GM21381 (cell line): Measurements from ENCODE around the gene TMPRSS9.
"Not testable (repeated sequence)": the region's sequence is repeated elsewhere in the genome, so short reads cannot be mapped to it uniquely, and the experiment has no call there.

Experiments used
- ATAC-seq: cut with Tn5 transposase; IDR thresholded peaks from one replicate; pipeline ENCODE4 v1.9.1; 2021; ENCODE audit warnings: mild to moderate bottlenecking, moderate library complexity; ENCODE audit not compliant: unreplicated experiment

Gene TMPRSS9

DNA sequence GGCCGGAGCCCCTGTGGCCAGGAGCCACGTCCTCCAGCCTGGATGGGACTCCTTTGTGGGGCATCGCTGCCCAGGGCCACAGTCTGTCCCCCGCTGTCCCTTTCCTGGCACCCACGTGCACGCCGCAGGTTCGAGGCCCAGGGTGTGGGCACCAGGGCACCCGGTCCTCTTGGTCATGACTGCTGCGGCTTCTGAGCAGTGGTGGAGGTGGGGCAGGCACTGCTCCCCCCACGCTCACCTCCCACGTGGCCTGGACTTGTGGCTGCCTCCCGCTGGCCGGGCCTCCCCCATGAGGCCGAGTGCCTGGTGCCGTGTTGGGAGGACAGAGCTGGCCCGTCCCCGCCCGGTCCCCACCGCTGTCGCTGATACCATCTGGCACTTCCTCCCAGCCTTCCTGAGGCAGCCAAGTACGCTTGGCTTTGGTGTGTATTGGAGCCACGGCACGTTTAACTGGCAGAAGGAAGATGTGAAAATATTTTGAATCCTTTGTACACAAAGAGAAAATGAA is 18.8 kb upstream of the TMPRSS9 start:
- ATAC-seq: no peak

DNA sequence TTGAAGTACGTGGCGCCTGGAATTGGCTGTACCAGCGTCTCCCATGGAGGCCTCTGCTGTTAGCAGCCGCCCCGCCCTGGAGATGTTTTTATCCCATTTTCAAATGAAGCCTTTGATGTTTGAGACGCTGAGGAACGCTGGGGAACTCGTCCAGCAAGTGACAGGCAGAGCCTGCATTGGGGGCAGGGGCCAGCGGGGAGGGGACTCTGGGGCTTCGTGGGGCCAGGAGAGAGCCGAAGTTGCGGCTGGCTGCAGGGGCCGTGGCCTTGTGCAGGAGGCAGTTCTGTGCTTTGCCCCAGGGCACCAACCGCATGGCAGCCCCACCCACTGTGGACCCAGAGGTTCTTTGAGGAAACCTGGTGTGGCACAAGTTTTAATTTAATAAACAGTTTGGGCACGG is 18.1 kb upstream of the TMPRSS9 start:
- no peak for ATAC-seq

DNA sequence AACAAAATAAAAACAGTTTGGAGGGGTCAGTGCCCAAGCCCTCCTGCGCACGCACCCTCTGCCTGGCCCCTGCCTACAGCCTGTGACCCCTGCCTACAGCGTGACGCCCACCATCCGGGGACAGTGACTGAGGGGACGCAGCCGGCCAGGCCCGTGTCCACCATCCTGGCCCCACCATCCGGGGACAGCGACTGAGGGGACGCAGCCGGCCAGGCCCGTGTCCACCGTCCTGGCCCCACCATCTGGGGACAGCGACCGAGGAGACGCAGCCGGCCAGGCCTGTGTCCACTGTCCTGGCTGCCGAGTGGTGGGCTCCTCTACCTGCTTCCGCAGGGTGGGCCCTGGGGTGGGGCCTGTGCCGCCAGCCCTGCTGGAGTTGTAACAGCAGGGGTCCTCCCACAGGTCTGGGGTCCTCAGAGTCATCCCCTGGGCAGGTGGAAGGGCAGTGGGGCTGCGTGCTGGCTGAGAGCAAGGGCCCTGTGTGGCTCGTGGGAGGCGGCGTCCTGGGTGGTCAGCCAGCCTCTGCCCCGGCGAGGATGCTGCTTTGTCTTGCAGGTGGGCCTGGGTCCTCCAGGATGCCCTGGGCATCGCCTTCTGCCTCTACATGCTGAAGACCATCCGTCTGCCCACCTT is 17.3 kb upstream of the TMPRSS9 start:
- no peak for ATAC-seq

DNA sequence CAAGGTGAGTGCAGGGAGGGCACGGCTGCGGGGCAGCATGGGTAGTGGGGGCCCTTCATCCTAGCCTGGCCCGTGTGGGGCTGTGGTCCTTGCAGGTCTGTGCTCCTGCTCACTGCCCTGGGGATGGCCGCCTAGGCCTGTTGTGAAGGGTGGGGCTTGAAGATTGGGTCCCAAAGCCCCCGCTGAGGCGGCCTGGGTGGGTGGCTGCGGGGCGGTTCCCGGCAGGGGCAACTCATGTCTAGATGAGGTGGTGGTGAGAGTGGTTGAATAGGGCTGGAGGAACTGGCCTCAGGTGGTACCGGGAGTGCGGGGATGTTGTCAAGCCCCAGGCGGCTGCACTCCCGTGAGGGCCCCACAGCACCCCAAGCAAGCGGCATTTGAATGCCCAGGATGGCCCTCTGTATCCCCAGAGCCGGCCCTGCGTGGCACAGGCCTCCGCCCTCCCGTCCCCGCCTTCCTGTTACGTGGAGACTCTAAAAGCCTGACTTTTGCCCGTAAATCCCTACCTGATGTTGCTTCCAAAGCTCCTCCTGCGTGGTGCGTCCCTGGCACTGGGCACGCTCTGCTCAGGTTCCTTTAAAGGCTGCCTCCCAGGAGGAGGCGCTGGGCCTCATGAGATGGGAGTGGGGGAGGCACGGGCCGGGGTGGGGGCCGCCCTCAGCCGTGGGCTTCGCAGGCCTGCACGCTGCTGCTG is 16.6 kb upstream of the TMPRSS9 start:
- no peak for ATAC-seq

DNA sequence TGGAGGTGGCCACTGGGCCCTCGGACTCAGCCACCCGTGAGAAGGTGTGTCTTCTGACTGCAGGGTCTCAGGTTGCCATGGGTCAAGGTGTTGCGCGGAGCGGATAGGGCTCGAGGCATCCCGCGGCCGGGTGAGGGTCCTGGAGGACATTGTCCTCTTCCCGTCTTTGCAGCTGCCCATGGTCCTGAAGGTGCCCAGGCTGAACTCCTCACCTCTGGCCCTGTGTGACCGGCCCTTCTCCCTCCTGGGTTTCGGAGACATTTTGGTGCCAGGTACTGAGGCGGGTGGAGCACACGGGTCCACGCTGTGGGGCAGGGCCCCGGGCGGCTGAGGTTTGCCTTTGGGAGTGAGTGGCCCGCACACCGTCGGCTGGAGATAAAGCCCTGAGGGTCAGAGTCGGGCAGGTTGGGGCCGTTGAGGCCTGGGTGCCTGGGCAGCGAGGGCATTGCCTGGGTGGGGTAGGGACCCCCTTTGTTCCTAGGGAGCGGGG is 15.6 kb upstream of the TMPRSS9 start:
- ATAC-seq: no peak

DNA sequence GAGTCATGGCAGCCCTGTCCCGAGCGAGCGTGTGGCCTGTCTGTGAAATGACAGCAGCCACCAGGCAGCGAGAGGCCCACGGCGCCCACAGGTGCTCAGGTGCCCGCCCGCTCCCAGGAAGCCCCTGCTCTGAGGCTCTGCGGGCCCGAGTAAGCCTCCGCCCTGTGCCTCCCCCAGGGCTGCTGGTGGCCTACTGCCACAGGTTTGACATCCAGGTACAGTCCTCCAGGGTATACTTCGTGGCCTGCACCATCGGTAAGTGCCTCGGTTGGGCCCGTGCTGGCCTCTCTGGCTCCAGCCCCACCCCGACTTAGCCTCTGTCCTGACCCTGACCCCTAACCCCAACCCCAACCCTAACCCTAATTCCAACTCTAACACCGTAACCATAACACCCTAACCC is 15.0 kb upstream of the TMPRSS9 start:
- ATAC-seq: no peak

DNA sequence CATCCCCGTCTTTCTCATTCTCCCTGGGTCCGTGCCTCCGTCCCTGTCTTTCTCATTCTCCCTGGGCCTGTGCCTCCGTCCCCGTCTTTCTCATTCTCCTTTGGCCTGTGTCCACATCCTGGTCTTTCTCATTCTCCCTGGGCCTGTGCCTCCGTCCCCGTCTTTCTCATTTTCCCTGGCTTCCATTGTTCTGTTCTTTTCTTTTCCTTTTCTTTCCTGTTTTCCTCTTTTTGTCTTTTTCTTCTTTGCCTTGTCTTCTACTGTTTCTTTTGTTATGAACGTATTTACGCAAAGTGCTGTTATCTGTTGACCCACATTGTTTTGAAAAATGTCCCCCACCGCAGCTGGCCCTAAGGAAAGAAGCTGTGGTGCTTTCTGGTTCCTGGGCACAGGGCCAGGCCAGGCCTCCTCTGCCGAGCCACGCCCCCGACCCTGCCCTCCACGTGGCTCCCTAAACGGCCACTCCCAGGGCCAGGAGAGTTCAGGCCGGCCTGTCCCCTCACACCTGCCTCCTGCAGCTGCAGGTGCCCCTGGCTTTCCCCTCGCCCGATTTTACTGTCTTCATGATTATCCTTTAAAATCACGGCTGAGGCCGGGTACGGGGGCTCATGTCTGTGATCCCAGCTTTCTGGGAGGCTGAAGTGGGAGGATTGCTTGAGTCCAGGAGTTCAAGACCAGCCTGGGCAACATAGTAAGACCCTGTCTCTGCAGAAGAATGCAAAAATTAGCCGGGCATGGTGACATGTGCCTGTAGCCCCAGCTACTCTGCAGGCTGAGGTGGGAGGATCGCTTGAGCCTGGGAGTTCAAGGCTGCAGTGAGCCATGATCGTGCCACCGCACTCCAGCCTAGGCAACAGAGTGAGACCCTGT is 14.0 kb upstream of the TMPRSS9 start:
- ATAC-seq: no peak

DNA sequence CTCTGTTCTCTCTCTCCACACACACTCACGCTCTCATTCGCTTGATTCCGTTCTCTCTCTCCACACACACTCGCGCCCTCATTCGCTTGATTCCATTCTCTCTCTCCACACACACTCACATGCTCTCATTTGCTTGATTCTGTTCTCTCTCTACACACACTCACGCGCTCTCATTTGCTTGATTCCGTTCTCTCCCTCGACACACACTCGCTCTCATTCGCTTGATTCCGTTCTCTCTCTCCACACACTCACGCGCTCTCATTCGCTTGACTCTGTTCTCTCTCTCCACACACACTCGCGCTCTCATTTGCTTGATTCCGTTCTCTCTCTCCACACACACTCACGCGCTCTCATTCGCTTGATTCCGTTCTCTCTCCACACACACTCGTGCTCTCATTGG is 10.2 kb upstream of the TMPRSS9 start:
- not testable (repeated sequence) for ATAC-seq

DNA sequence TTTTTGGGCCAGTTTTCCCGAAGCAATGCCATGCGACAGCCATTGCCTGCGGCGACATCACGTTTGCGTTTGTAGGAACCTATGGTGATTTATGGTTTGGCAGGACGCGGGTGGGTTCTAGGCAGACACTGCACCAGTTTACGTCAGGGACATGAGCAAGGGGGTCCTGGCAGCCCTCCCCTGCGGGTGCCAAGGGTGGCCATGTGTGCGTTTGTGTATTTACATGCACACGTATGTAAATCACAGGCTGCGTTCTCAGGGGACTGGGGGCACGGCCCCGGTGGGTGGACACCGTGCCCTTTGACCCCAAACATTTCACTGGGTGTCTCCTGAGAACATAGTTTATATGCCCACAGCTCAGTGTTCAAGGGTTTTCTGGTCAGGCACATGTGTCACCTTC is 9.4 kb upstream of the TMPRSS9 start:
- no peak for ATAC-seq

DNA sequence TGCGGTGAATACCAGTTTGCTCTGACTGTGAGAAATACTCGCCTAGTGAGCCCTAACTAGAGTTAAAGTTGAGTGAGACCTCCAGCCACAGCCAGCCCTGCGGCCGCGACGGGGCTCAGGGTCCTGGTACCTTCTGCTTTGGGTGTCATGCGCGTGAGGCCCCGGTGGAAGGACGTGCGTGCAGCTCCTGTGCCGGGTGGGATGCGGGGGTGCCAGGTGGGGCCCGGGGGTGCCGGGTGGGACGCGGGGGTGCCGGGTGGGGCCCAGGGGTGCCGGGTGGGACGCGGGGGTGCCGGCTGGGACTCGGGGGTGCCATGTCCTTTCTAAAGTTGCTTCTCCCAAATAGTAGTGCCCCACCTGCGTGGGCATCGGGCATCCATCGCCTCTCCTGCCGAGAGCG is 8.5 kb upstream of the TMPRSS9 start:
- ATAC-seq: no peak

DNA sequence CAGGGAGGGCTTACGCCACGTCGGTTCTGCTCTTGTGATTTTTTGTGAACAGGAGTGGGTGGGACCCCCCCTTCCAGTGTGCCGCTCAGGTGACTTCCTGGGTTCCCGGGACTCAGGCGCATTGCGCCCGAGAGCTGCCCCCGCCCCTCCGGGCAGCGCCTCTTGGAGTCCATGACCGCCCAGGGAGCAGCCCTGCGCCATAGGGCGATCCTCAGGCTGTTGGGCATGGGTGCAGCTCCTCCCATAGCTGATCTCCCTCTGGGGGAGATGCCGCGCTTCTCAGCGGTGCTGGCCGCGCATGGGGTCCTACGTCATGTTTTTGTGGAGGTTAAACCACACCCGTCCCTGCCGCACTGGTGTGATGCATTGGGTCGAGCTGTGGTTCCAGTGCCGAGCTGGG is 7.9 kb upstream of the TMPRSS9 start:
- ATAC-seq: no peak

DNA sequence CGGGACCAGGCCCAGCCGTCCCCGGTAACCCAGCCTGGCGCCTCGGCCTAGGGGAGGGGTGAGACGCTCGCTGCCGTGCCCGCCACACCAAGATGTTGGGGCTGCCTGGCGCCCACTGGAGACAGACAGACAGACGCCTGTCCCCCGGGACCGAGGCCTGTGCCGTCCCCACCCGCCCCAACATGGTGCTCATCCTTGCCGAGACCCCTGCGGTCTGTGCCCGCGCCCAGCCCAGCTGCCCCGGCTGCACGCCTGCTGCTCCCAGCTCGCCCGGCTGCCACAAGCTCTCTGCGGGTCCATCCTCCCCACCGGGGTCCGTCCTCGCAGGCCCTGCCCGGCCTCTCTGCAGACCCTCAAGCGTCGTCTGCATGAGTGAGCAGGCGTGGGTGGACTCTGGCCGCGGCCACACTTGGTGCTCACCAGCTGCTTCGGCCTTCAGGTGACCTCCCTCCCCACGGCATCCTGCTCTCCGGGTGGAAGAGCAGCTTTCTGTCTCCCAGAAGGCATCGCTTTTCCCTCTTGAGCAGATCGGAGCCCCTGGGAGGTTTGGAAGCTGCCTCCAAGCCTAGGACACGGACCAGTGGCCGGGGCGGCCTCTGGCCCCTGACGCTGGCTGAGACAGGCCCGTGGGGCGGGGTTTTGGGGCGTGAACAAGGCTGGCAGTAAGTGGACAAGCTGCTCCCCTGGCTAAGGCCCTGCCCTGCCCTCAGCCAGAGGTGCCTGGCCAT is 6.7 kb upstream of the TMPRSS9 start:
- ATAC-seq: no peak

DNA sequence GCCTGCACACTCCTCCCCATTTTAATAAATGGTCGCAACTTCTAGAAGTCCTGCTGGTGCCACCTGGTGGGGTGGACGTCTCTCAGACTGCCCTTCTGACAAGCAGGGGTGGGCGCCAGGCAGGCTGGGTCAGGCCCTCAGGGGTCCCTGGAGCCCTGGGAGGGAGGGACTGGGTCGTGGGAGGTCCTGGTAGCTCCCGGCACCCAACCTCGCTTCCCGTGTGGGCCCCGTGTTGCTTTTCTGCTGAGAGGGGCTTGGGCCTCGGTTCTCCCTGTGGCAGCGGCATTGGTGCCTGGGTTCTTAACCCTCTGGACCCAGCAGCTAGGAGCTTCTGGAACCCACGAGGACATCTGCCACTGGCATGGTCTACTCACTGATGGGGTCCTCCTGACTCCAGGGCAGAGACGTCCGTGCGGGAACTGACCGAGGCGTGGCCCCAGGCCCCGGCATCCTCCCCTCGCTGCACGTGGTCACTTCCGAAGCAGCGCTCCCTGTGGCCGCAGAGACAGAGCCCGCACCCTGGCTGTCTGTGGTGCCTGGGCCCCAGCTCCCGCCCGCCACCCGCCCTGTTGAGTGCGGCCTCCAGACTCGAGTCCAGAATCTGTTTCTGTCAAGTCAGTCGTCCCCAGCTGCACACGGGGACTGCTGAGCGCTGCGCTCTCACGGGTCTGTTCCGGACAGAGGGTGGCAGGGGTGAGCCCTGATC is 6.0 kb upstream of the TMPRSS9 start:
- no peak for ATAC-seq

DNA sequence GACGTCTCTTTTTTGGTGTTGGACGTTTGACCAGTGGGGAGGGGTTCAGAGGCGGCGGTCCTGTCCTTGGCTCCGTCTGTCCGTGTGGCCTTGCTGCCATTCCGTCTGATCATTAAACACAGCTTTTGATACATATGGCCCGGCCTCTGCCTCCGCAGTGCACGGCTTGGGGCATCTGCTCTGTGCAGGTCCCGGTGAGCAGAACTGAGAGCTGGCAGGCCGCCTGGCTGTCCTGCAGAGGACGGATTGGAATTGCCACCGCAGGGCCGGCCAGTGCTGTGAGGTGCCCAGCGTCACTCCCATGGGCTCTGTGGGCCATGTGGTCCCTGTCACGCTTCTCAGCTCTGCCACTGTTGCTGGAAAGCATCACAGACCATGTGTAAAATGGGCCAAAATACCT is 5.4 kb upstream of the TMPRSS9 start:
- no peak for ATAC-seq

DNA sequence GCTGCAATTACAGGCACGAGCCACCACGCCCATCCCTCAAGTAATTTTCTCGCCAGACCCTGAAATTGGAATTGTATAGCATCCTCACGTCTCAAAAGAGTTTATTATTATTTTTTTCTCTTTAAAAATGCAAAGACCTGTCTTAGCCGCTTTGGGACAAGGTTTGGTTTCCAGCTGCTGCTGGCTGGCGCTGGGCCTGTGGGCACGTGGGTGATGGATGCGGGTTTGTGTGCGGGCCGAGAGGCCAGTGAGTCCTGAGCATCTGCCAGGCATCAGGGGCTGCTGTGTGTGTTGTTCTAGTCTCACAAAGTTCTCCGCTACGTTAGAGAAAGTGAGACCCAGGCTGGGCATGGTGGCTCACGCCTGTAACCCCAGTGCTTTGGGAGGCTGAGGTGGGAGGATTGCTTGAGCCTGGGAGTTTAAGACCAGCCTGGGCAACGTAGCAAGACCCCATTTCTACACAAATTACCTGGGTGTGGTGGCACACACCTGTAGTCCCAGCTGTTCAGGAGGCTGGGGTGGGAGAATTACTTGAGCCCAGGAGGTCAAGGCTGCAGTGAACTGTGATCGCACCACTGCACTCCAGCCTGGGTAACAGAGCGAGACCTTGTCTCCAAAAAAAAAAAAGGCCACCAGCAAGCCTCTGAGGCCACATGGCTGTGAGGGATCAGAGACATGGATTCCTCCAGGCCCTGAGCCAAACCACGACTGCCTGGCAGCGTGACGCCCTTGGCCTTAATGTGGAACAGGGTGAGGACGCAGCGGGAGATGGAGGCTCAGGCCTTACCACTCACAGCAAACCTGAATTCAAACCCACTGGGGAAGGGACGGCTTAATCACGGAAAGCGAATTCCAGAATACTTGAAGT is 4.7 kb upstream of the TMPRSS9 start:
- ATAC-seq: no peak

DNA sequence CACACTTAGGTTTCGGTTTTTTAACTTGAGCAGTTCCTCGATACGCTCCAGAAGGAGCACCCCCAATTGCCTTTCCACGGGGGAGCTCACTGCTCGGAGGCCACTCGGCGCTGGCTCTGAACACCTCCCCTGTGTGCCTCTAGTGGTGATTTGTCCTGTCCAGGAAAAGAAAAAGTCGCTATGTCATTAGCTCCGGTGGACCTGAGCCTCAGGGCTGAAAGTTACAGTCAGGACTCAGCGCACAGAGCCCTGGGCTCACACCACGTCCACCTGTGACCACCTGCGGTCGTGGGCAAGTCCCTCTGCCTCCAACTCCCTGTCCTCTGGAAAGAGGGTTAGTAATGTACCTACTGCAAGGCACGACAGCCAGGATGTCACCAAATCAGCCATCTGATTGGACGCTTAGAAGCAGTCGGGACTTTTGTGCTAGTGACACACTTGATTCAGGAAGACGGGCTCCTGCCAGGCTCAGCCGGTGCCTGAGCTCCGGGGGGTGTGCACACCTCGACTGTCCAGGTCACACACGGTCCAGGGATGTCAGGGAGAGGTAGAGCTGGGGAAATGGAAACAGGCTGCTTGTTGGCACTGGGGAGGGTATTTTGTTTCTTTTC is 3.9 kb upstream of the TMPRSS9 start:
- ATAC-seq: no peak

DNA sequence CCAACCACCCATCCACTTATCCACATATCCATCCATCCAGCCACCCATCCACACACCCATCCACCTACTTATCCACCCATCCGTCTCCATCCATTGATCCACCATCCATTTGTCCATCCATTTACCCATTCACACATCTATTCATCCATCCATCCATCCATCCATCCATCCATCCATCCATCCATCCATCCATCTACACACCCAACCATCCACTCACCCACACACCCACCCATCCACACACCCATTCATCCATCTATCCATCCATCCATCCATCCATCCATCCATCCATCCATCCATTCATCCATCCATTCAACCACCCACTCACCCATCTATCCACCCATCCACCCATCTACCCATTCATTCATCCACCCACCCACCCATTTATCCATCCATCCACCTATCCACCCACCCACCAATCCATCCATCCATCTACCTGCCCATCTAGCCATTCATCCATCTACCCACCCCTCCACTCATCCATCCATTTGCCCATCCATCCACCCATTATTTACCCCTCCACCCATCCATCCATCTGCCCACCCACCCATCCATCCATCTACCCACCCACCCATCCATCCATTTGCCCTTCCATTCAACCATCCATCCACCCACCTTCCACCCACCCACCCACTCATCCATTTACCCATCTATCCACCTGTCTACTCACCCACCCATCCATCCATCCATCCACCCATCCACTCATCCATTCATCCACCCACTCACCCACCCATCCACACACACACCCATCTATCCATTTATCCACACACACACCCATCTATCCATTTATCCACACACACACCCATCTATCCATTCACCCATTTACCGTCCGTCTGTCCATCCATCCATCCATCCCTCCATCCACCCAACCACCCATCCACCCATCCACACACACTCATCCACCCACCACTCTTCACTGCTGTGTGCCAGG is 2.5 kb upstream of the TMPRSS9 start:
- no peak for ATAC-seq
